ENCODE data around the gene RBM10. TPM values are rescaled to one million over a fixed set of nuclear protein-coding genes. Genes with fewer than 3 reads are reported as not detected.

The RBM10 gene
- total and polyA plus RNA-seq, 2 of the 13 experiments (the other 11 are each of a cell fraction or from before 2014, with no cell fraction given) = 15.9 to 43.1 TPM

DNA sequence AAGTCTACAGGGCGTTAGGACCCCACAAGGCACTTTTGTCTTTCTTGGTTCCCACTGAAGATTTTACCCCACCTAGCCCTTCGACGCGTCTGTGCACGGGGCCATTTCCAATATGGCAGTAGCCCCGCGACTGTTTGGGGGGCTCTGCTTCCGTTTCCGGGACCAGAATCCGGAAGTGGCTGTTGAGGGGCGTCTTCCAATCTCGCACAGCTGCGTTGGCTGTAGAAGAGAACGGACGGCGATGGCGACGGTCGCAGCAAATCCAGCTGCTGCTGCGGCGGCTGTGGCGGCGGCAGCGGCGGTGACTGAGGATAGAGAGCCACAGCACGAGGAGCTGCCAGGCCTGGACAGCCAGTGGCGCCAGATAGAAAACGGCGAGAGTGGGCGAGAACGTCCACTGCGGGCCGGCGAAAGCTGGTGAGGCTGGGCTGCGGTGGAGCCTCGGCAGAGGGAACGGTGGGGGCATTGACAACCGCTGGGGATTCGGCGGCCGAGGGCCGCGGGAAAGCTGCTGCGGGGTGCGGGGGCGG is 87.8 kb downstream of the RBM10 start, which contains the start of gene USP11 (continued):
- TF ChIP-seq KLF16 (CRISPR knock-in tag; IDR thresholded peaks at IDR 0.05) (no peak), ZNF264 (CRISPR knock-in tag; IDR thresholded peaks at IDR 0.05) (0 out of 2 replicates have a peak, but pooled peaks have one; percentile 30), ZNF232 (CRISPR knock-in tag; IDR thresholded peaks at IDR 0.05; ENCODE audit: borderline replicate concordance) (no peak), YEATS2 (CRISPR knock-in tag; IDR thresholded peaks at IDR 0.05; ENCODE audit: borderline replicate concordance) (no peak), ZNF230 (CRISPR knock-in tag; IDR thresholded peaks at IDR 0.05) (no peak), SRY (CRISPR knock-in tag; IDR thresholded peaks at IDR 0.05) (no peak), U2AF1 (optimal IDR thresholded peaks at IDR 0.05; ENCODE audit: low read depth, low read length) (no peak), MTF1 (CRISPR knock-in tag; IDR thresholded peaks at IDR 0.05) (no peak), ZFP90 (CRISPR knock-in tag; IDR thresholded peaks at IDR 0.05; ENCODE audit: borderline replicate concordance) (no peak), ZNF468 (CRISPR knock-in tag; IDR thresholded peaks at IDR 0.05) (no peak), ZMYM4 (CRISPR knock-in tag; IDR thresholded peaks at IDR 0.05) (peak; percentile 40), YY1 (IDR thresholded peaks at IDR 0.05; ENCODE audit: insufficient read depth, insufficient replicate concordance, low read depth, low read length) (peak; percentile 90), POLR2A (IDR thresholded peaks at IDR 0.05; ENCODE audit: insufficient read depth in 1 of 2, low read depth in 2 of 2, low read length in 2 of 2) (peak; percentile 59 to 74), GABPB1 (CRISPR knock-in tag; IDR thresholded peaks at IDR 0.05) (peak; percentile 91), RBFOX2 (IDR thresholded peaks at IDR 0.05; ENCODE audit: low read depth, low read length) (peak; percentile 91), ZNF746 (CRISPR knock-in tag; IDR thresholded peaks at IDR 0.05) (no peak), TCF12 (IDR thresholded peaks at IDR 0.05) (no peak), TCF12 (CRISPR knock-in tag; IDR thresholded peaks at IDR 0.05) (no peak), ZMAT3 (CRISPR knock-in tag; conservative IDR thresholded peaks at IDR 0.05) (no peak), ARNT2 (CRISPR knock-in tag; IDR thresholded peaks at IDR 0.05; ENCODE audit: low read depth) (no peak)
- TF ChIP-seq, protein P1, sequence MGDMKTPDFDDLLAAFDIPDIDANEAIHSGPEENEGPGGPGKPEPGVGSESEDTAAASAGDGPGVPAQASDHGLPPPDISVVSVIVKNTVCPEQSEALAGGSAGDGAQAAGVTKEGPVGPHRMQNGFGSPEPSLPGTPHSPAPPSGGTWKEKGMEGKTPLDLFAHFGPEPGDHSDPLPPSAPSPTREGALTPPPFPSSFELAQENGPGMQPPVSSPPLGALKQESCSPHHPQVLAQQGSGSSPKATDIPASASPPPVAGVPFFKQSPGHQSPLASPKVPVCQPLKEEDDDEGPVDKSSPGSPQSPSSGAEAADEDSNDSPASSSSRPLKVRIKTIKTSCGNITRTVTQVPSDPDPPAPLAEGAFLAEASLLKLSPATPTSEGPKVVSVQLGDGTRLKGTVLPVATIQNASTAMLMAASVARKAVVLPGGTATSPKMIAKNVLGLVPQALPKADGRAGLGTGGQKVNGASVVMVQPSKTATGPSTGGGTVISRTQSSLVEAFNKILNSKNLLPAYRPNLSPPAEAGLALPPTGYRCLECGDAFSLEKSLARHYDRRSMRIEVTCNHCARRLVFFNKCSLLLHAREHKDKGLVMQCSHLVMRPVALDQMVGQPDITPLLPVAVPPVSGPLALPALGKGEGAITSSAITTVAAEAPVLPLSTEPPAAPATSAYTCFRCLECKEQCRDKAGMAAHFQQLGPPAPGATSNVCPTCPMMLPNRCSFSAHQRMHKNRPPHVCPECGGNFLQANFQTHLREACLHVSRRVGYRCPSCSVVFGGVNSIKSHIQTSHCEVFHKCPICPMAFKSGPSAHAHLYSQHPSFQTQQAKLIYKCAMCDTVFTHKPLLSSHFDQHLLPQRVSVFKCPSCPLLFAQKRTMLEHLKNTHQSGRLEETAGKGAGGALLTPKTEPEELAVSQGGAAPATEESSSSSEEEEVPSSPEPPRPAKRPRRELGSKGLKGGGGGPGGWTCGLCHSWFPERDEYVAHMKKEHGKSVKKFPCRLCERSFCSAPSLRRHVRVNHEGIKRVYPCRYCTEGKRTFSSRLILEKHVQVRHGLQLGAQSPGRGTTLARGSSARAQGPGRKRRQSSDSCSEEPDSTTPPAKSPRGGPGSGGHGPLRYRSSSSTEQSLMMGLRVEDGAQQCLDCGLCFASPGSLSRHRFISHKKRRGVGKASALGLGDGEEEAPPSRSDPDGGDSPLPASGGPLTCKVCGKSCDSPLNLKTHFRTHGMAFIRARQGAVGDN (CRISPR knock-in tag; IDR thresholded peaks at IDR 0.05) = peak; percentile 93
- TF ChIP-seq, protein P2, sequence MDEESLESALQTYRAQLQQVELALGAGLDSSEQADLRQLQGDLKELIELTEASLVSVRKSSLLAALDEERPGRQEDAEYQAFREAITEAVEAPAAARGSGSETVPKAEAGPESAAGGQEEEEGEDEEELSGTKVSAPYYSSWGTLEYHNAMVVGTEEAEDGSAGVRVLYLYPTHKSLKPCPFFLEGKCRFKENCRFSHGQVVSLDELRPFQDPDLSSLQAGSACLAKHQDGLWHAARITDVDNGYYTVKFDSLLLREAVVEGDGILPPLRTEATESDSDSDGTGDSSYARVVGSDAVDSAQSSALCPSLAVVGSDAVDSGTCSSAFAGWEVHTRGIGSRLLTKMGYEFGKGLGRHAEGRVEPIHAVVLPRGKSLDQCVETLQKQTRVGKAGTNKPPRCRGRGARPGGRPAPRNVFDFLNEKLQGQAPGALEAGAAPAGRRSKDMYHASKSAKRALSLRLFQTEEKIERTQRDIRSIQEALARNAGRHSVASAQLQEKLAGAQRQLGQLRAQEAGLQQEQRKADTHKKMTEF (CRISPR knock-in tag; IDR thresholded peaks at IDR 0.05) = no peak; the same call in 1 of the 2 replicates
- TF ChIP-seq, protein P3, sequence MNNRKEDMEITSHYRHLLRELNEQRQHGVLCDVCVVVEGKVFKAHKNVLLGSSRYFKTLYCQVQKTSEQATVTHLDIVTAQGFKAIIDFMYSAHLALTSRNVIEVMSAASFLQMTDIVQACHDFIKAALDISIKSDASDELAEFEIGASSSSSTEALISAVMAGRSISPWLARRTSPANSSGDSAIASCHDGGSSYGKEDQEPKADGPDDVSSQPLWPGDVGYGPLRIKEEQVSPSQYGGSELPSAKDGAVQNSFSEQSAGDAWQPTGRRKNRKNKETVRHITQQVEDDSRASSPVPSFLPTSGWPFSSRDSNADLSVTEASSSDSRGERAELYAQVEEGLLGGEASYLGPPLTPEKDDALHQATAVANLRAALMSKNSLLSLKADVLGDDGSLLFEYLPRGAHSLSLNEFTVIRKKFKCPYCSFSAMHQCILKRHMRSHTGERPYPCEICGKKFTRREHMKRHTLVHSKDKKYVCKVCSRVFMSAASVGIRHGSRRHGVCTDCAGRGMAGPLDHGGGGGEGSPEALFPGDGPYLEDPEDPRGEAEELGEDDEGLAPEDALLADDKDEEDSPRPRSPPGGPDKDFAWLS (CRISPR knock-in tag; IDR thresholded peaks at IDR 0.05; ENCODE audit: borderline replicate concordance) = no peak

All from HepG2 (cell line).